Omental fat pad (tissue), 4 donors: ENCODE results near the gene LRRC45. TPM values are rescaled to one million over a fixed set of nuclear protein-coding genes. Genes with fewer than 3 reads are reported as not detected.
A peak's percentile ranks its signal among the peaks of the same experiment; 100 is the strongest.

Experiments
- ATAC-seq: fragments of 150-250 bp; one replicate; pipeline ENCODE4 v1.9.1; 2016; ENCODE audit warnings: mild to moderate bottlenecking, moderate library complexity; ENCODE audit not compliant: low FRiP score
- DNase-seq: peaks from one replicate; pipeline ENCODE4 v3.0.0-alpha.2; 2019; ENCODE audit warnings: low spot score
- total RNA-seq, 4 donors: library from RNA; depleted of rRNA; stranded (reverse); fragments of >200 nt; gene quantifications; one replicate each; pipeline ENCODE4 v1.1.0, GENCODE V29; 2016
- TF ChIP-seq, protein P1 (sequence below), 3 donors: fragments of 450-650 bp; IDR thresholded peaks; one replicate each; pipeline ENCODE4 v1.5.1; 2016 to 2017; ENCODE audit warnings: antibody characterized with exemption in 3 of 3, mild to moderate bottlenecking in 3 of 3, moderate library complexity in 2 of 3

Gene LRRC45
- total RNA-seq, 4 donors from 2014 or later: 4.7 to 12.3 (median 5.6) TPM

- TF ChIP-seq, protein P1, sequence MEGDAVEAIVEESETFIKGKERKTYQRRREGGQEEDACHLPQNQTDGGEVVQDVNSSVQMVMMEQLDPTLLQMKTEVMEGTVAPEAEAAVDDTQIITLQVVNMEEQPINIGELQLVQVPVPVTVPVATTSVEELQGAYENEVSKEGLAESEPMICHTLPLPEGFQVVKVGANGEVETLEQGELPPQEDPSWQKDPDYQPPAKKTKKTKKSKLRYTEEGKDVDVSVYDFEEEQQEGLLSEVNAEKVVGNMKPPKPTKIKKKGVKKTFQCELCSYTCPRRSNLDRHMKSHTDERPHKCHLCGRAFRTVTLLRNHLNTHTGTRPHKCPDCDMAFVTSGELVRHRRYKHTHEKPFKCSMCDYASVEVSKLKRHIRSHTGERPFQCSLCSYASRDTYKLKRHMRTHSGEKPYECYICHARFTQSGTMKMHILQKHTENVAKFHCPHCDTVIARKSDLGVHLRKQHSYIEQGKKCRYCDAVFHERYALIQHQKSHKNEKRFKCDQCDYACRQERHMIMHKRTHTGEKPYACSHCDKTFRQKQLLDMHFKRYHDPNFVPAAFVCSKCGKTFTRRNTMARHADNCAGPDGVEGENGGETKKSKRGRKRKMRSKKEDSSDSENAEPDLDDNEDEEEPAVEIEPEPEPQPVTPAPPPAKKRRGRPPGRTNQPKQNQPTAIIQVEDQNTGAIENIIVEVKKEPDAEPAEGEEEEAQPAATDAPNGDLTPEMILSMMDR (IDR thresholded peaks at IDR 0.05): no peak
- ATAC-seq (no peak), DNase-seq (no peak)
Measured at GRCh38 chr17:81990836-81991683, 32.0 kb upstream of the LRRC45 start.

- TF ChIP-seq, protein P1 (IDR thresholded peaks at IDR 0.05): no peak
- ATAC-seq (peak; percentile 56), DNase-seq (no peak)
Measured at GRCh38 chr17:81991684-81992305, 31.3 kb upstream of the LRRC45 start.

GRCh38 chr17:81992306-81993102, 30.6 kb upstream of the LRRC45 start:
- TF ChIP-seq, protein P1 (IDR thresholded peaks at IDR 0.05): no peak
- DNase-seq: no peak
- ATAC-seq: no peak

DNA sequence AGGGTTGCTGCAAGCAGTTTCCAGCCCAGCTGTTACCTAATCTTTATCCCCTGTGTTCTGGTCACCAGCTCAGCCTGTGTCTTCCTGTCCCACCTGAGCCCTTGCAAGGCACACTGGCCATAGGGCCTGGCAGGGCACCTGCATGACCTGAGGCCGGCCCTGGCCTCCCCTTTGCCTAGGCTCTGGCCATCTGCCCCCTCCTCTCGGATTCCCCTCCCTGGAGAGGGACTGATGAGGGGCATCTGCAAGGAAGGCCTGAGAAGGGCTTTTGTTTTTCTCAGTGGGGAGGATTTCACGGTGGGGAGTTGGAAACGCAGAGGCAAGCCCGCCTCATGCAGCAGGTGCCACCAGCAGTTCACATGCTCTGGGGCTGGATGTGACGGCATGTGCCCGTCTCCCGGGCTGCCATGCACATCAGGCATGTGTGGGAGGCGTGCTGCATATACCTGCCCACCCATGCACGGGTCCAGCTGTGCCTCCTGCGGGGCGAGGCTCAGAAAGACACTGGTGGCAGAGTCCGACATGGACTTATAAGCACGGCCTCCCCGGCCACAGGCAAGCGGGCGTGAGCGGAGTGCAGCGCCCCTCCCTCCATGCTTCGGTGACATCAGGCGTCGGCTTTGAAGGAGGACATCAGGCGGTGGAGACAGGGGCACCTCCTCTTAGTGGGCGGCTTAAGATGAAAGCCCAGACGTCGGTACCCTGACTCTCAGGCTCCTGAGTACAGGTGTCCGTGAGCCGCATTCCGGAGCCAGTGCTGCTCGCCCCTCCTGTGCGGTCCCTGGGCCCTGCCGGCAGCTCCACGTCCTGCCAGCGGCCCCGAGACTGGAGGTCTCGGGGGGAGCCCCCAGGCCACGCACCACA, 29.1 kb upstream of the LRRC45 start:
- ATAC-seq: no peak
- DNase-seq: no peak
- TF ChIP-seq, protein P1 (IDR thresholded peaks at IDR 0.05): no peak

DNA sequence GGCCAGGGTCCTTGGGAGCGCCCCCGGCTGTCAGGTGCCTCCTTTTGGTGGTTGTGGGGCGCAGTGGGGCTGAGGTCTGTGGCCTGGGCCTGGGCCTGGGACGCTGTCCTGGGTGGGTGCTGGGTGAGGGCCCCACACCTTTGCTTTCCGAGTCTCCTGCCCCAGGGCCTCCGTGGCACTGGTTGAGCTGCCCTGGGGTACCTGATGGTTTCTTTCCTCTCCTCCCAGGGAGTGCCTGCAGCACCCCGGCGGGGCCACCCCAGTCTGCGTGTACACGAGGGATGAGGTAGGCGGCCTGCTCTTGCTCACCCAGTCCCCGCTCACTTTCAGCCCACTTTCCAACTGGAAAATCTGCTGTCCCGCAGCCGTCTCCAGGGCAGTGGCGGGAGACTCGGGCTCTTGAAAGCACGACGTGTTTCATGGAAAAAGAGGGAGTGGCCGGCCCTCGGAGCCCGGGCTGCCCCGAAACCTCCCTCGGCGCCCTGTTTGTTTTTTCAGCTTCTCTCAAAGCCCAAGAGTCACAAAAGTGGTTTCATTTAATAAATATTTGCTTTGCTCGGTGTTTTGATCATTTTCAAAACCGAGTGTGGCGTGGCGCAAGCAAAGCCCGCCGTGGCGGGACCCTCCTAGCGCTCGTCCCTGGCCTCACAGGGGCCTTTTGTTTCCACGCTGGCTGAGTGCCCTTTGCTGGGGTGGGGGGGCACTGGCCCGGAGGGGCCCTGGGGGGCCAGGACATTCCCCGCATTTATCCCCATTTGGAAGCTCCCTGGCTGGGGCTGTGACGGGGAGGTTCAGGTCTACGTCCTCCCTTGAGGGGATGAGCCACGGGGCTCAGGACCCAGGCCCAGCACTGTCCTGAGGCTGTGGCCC, 28.3 kb upstream of the LRRC45 start:
- no peak for ATAC-seq
- no peak for DNase-seq
- TF ChIP-seq, protein P1 (IDR thresholded peaks at IDR 0.05): no peak
